GM18909 (cell line): Measurements from ENCODE around the gene STK4.
A peak's percentile ranks its signal among the peaks of the same experiment; 100 is the strongest.

Source experiments
- ATAC-seq: cut with Tn5 transposase; IDR thresholded peaks from one replicate; pipeline ENCODE4 v1.9.1; 2021; ENCODE audit warnings: mild to moderate bottlenecking; ENCODE audit not compliant: unreplicated experiment, poor library complexity

STK4 gene

GRCh38 chr20:44966030-44966961 lies at the start of gene STK4:
Gene STK4, plus strand, starts transcription at chr20:44966512. Its CDS starts 57 bp downstream, at chr20:44966569.
- ATAC-seq = peak; percentile 73

GRCh38 chr20:44916586-44916985 lies 49.7 kb upstream of the STK4 start:
- ATAC-seq = no peak

- ATAC-seq = no peak
These were observed 48.9 kb upstream of the STK4 start for GRCh38 chr20:44917399-44917798.

- no peak for ATAC-seq
These were observed 48.0 kb upstream of the STK4 start for GRCh38 chr20:44918342-44918741.

- no peak for ATAC-seq
These were observed 47.6 kb upstream of the STK4 start for GRCh38 chr20:44918761-44919160.

GRCh38 chr20:44921447-44921846 lies 44.9 kb upstream of the STK4 start:
- ATAC-seq = no peak

- no peak for ATAC-seq
These were observed 41.8 kb upstream of the STK4 start for GRCh38 chr20:44924541-44924940.

GRCh38 chr20:44928595-44928994 lies 37.7 kb upstream of the STK4 start:
- no peak for ATAC-seq

- no peak for ATAC-seq
These were observed 35.7 kb upstream of the STK4 start for GRCh38 chr20:44930517-44931168.

- ATAC-seq = no peak
These were observed 34.4 kb upstream of the STK4 start for GRCh38 chr20:44931911-44932310.

GRCh38 chr20:44932916-44933315 lies 33.4 kb upstream of the STK4 start:
- no peak for ATAC-seq

GRCh38 chr20:44936510-44936909 lies 29.8 kb upstream of the STK4 start:
- no peak for ATAC-seq

GRCh38 chr20:44938637-44939036 lies 27.7 kb upstream of the STK4 start:
- no peak for ATAC-seq

- no peak for ATAC-seq
These were observed 25.1 kb upstream of the STK4 start for GRCh38 chr20:44941120-44941691.

- ATAC-seq = no peak
These were observed 23.9 kb upstream of the STK4 start for GRCh38 chr20:44942264-44942973.

GRCh38 chr20:44943828-44944227 lies 22.5 kb upstream of the STK4 start:
- no peak for ATAC-seq

GRCh38 chr20:44945261-44945660 lies 21.1 kb upstream of the STK4 start:
- ATAC-seq = no peak

GRCh38 chr20:44946271-44946852 lies 19.9 kb upstream of the STK4 start:
- ATAC-seq = no peak

- no peak for ATAC-seq
These were observed 18.2 kb upstream of the STK4 start for GRCh38 chr20:44948107-44948506.

GRCh38 chr20:44948513-44948912 lies 17.8 kb upstream of the STK4 start:
- no peak for ATAC-seq
